ENCODE measurements around the gene NCBP1. TPM values are rescaled to one million over a fixed set of nuclear protein-coding genes. Genes with fewer than 3 reads are reported as not detected.

The NCBP1 gene
- total and polyA plus RNA-seq, 11 donors: 6.9 to 22.4 (median 19.6) TPM

DNA sequence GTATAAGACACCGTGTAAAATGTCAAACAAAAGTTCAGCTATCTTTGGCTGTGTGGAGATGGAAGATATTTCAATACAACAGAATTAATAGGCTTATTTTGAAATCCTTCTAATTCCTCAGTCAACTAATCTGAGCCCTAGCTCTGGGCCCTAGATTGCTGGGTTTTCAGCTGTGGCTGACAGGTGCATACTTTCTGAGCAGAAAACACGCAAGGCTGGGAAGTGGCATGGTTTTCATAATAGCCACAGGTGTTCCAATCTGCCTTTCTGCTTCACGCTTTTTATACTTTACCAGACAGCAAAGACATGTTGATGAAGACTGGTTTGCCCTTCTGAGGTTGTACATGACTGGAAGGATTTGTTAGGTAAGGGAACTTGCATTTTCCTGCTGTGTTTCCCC, 84.2 kb downstream of the NCBP1 start:
- no peak for DNase-seq
- WGBS, 4 donors: 64 to 75% (median 71%) methylated on average over 3 of the region's 3 CpGs
- no peak for ATAC-seq
- Histone ChIP-seq H3K4me1 (no peaks in the 10 kb centered on the region), H3K9me3 (peaks cover 0 to 6% (median 0%) of the 10 kb centered on the region in 12 donors), H3K27me3 (peaks cover 0 to 7% (median 0%) of the 10 kb centered on the region in 9 donors), H3K4me3 (no peak overlapping the region), H3K27ac (no peak overlapping the region), H3K36me3 (no peaks in the 10 kb centered on the region)
- intact Hi-C loops (cut with DNase I): no loop called here
- TF ChIP-seq POLR2A (IDR thresholded peaks at IDR 0.05): no peak
- TF ChIP-seq, protein P1, sequence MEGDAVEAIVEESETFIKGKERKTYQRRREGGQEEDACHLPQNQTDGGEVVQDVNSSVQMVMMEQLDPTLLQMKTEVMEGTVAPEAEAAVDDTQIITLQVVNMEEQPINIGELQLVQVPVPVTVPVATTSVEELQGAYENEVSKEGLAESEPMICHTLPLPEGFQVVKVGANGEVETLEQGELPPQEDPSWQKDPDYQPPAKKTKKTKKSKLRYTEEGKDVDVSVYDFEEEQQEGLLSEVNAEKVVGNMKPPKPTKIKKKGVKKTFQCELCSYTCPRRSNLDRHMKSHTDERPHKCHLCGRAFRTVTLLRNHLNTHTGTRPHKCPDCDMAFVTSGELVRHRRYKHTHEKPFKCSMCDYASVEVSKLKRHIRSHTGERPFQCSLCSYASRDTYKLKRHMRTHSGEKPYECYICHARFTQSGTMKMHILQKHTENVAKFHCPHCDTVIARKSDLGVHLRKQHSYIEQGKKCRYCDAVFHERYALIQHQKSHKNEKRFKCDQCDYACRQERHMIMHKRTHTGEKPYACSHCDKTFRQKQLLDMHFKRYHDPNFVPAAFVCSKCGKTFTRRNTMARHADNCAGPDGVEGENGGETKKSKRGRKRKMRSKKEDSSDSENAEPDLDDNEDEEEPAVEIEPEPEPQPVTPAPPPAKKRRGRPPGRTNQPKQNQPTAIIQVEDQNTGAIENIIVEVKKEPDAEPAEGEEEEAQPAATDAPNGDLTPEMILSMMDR (IDR thresholded peaks at IDR 0.05): no peak

DNA sequence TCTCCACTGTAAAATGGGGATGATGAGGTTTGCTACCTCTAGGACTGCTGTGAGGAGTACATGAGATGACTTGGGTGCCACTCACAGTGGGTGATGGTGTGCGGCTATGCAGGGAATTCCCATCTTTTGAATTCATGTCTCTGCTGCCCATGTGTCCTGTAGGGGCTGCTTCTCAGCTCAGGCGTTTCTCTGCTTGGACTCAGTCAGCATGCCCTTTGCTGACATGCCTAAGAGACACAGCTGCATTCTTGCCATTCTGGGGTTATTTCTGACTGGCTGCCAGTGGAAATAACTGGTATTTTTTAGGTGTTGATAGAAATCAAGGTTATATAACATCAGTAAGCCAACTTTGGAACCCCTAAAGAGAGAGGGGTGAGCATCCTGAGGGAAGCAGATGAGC, 87.8 kb downstream of the NCBP1 start:
- TF ChIP-seq POLR2A (IDR thresholded peaks at IDR 0.05): no peak
- TF ChIP-seq, protein P1 (IDR thresholded peaks at IDR 0.05): no peak
- H3K27me3 ChIP-seq: peaks cover 0 to 20% (median 0%) of the 10 kb centered on the region in 9 donors
- peaks cover 0 to 6% (median 0%) of the 10 kb centered on the region in 12 donors for H3K9me3 ChIP-seq
- no peak overlapping the region for H3K4me3 ChIP-seq
- no peaks in the 10 kb centered on the region for H3K36me3 ChIP-seq
- H3K27ac ChIP-seq: no peak overlapping the region
- 53 to 81% (median 64%) methylated on average over 2 of the region's 2 CpGs for WGBS, 4 donors
- intact Hi-C loops (cut with DNase I): no loop called here
- no peak for DNase-seq
- ATAC-seq: no peak
- H3K4me1 ChIP-seq: no peaks in the 10 kb centered on the region

DNA sequence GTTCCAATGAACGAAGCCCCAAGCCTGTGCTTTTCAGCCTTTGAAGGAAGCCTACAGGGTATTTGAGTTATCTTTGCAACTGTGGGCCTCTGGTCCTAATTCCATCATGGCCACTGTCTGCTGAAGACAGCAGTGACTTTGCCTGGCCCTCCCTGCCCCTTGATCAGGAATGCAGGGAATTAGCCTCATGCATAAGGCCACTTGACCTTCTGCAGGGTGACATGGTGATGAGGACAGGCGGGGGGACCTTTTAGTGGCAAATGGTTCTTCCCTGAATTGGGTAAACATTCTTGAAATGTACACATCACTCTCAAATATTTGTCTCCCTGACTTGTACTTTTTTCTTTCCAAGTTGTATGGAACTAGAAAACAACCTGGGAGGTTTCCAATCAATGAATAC, 88.7 kb downstream of the NCBP1 start:
- TF ChIP-seq POLR2A (IDR thresholded peaks at IDR 0.05): no peak
- TF ChIP-seq, protein P1 (IDR thresholded peaks at IDR 0.05): no peak
- peaks cover 0 to 6% (median 0%) of the 10 kb centered on the region in 12 donors for H3K9me3 ChIP-seq
- ATAC-seq: no peak
- no peaks in the 10 kb centered on the region for H3K36me3 ChIP-seq
- peaks cover 0 to 20% (median 0%) of the 10 kb centered on the region in 9 donors for H3K27me3 ChIP-seq
- DNase-seq: no peak
- intact Hi-C loops (cut with DNase I): no loop called here
- H3K4me1 ChIP-seq: no peaks in the 10 kb centered on the region
- 56 to 73% (median 63%) methylated on average over 2 of the region's 2 CpGs for WGBS, 4 donors
- no peak overlapping the region for H3K4me3 ChIP-seq
- no peak overlapping the region for H3K27ac ChIP-seq

Other genes starting within 250 kb of the NCBP1 start
- 10 to 100 TPM in 2 of 9 donors, 1 to 10 TPM in 7; 4.9 to 15.3 (median 9.3) TPM for gene TDRD7, start 221.7 kb upstream of the NCBP1 start, total RNA-seq
- 1 to 10 TPM; 3.0 to 6.8 TPM for gene TDRD7, start 221.7 kb upstream of the NCBP1 start, polyA plus RNA-seq
- 100 to 1,000 TPM; 106 to 201 (median 176) TPM for gene TMOD1, start 132.2 kb upstream of the NCBP1 start, total RNA-seq
- gene TMOD1, start 132.2 kb upstream of the NCBP1 start, polyA plus RNA-seq: 100 to 1,000 TPM in 1 of 2 donors, 10 to 100 TPM in 1; 96.4 to 136 TPM
- 10 to 100 TPM; 16.5 to 32.9 (median 22.4) TPM for gene TSTD2, start 453 bp upstream of the NCBP1 start, total RNA-seq
- gene TSTD2, start 453 bp upstream of the NCBP1 start, polyA plus RNA-seq: 10 to 100 TPM; 10.5 to 14.6 TPM
- 10 to 100 TPM in 2 of 9 donors, 1 to 10 TPM in 7; 4.0 to 12.1 (median 9.4) TPM for gene XPA, start 63.5 kb downstream of the NCBP1 start, total RNA-seq
- gene XPA, start 63.5 kb downstream of the NCBP1 start, polyA plus RNA-seq: 1 to 10 TPM; 5.6 to 8.3 TPM
- not detected for gene FOXE1, start 219.4 kb downstream of the NCBP1 start, total RNA-seq
- gene FOXE1, start 219.4 kb downstream of the NCBP1 start, polyA plus RNA-seq: not detected